T1000 (cell line): ENCODE data around the gene DNAH9.

Experiments used
- DNase-seq: peaks from one replicate; lab custom pipeline; 2025; ENCODE audit warnings: mixed read lengths; lab: John Stamatoyannopoulos, UW

DNAH9 gene

DNA sequence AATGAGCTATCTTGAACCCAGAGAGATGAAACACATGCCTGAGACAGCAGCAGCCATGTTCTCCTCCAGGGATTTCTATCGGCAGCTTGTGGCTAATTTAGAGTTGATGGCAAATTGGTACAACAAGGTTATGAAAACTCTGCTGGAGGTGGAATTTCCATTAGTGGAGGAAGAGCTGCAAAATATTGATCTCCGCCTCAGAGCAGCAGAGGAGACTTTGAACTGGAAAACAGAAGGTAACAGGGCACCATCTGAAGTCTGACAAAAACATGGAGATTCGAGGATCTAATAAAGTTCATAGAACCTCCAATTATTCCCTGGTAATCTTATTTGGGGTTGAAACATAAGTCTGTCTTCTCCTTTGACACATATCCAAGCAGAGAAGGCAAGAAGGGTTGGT lies 52.8 kb downstream of the DNAH9 start:
- DNase-seq: no peak

DNA sequence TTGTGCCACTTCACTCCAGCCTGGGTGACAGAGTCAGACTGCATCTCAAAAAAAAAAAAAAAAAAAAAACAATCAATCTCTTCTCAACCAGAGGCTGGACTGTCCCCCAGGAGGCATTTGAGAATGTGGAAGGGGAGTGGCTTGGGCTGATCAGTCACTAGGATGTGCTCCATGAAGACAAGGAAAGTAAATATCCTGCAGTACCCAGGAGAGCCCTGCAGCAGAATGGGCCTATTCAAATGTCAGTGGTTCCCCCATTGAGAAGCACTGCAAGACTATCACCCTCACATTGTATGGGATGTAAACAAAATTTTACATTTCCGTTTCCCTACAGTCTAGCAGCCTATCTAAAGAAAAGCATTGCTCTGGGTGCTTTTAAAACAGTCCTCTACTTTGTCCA lies 70.3 kb downstream of the DNAH9 start:
- no peak for DNase-seq

DNA sequence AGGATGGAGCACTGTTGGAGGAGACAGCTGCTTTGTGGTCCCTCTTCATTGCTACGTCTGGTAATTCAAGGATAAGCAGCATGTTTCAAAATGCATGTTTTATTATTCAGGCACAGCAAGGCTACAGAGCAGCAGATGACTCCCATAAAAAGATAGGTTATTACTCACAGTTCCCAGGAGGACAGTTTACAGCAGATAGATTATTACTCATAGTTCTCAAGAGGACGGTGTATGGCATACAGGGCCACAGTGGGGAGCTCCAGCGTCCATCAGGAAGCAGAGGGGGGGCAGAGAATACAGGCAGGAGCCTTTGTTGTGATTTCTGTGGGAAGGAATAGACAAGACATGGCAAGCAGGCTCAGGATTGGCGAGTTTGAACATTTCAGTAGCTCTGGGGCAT lies 72.9 kb downstream of the DNAH9 start:
- DNase-seq: no peak

DNA sequence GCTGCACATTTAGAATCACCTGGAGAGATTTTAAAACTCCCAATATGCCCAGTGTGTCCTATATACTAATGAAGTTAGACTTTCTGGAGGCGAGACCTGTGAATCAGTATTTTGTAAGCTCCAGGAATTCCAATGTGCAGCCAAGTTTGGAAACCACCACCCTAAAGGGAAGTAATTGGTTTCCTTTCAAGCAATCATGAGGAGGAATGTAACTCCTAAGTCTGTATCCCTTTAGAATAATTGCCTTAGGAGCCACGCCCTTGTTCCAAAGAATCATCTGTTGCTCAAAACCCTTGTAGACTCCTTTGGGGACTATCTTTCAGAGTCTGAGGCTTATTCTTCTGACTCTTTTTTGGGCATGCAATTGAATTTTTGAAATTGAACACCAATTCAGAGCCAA lies 84.4 kb downstream of the DNAH9 start:
- no peak for DNase-seq

DNA sequence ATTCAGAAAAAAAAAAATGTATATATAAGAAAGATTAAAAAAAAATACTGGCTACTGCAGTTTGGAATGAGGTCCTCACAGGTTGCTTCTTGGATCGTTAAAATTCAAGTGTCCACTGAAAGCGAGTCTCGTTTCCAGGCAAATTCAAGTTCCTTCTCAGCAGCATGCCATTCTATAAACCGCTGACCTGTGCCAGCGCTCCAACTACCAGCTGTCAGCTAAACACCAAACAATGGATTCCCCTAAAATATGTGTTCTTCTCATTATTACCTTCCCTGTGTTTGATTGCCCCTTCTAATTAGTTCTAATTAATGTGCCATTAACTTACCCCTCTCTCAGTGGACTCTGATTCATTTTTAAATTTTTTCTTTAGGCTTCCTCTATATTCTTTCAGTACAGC lies 92.4 kb downstream of the DNAH9 start:
- no peak for DNase-seq

DNA sequence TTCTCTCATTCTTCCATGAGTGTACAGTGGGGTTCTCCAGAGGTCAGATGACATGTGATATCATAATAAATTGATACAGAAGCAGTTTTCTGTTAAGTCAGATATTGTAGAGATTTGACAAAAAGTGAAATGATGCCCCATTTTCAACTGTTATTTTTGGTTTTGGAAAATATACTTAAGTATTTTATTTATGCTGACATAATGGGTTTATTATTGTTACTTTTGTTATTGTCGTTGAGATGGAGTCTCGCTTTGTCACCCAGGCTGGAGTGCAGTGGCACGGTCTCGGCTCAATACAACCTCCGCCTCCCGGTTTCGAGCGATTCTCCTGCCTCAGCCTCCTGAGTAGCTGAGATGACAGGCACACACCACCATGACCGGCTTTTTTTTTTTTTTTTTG lies 94.4 kb downstream of the DNAH9 start:
- no peak for DNase-seq

DNA sequence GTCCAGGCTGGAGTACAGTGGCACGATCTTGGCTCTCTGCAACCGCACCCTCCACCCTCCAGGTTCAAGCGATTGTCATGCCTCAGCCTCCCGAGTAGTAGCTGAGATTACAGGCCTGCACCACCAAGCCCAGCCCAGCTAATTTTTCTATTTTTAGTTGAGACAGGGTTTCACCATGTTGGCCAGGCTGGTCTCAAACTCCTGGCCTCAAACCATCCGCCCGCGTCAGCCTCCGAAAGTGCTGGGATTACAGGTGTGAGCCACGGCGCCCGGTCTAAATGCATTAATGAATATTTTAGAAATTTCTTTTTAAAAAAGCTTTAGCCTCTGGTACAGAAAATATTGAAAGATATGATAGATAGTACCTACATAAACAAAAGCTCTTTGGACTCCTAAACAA lies 95.0 kb downstream of the DNAH9 start:
- no peak for DNase-seq

DNA sequence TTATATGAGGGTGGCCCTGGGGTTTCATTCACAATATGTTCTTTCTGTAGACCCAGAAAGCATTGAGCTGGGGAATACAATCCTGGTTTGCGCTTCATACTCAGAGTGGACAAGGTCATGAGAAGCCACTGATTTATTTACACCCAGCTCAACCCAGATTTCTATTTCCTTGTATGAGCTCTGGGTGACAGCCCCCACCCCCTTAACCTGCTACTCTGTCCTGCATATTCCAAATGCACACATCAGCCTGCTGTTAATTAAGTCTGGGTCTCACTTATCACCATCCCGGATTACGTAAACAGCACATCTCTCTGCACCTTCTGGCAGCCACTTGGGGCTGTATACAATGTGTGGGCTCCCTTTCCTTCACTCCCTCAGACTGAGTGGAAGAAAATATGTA lies 102.4 kb downstream of the DNAH9 start:
- DNase-seq: no peak

DNA sequence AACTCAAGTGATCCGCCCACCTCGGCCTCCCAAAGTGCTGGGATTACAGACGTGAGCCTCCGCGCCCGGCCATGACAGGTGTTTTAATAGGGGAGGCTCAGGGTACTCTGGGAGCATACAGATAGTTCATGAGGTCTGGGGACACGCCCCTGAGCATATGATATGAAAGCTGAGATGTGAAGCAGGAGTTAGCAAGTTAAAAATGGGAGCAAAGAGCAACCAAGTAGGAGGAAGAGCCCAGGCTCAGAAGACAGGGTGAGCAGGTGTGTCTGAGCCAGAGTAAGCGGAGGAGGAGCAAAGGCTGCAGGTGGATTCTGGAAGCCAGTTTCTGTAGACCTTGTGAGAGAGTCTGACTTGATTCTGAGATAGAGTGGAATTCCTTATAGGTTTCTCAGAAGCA lies 103.6 kb downstream of the DNAH9 start:
- DNase-seq: no peak

DNA sequence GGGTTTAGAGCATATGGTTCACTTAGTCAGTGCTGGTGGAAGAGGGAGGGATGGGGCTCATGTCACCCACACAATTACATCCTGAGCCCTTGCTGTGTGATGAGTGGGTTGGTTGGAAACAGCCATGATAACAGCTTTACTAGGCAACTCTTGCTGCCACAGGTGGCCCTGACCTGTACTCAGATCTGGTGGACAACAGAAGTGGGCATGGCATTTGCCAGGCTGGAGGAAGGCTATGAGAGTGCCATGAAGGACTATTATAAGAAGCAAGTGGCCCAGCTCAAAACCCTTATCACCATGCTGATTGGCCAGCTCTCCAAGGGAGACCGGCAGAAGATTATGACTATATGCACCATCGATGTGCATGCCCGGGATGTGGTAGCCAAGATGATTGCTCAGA lies 105.8 kb downstream of the DNAH9 start:
- no peak for DNase-seq

DNA sequence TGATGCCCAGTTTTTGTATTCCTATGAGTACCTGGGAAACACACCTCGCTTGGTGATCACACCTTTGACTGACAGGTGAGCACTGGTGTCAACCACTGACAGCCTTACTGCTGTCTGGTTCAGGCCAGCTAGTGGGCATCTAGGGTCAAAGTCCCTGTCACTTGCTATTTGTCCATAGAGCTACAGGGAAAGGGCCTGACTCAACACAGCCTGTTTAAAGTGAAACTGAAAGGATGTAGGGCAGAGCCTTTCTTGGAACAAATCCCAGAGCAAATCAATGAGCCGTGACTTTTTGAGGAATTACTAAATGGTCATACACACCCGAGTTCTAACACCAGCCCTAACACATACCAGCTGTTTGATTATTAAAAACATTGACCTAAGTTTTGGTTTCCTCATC lies 106.8 kb downstream of the DNAH9 start:
- DNase-seq: no peak

DNA sequence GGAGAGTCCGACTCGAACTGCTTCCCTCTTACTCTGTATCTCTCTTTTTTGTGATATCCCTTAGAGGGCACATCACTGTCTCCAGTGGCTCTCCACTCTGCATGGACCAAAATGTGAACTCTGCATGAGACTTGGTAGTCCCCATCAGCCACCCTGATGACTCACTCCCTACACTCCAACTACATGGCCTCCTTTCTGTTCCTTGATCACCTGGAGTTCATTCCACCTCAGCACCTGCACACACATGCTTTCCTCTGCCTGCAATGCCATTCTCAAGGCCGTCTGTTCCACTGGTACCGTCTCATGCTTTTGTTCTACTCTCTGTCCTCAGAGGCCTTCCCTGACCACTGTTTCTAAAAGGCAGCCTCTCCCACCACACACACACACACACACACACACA lies 109.3 kb downstream of the DNAH9 start:
- DNase-seq: no peak

DNA sequence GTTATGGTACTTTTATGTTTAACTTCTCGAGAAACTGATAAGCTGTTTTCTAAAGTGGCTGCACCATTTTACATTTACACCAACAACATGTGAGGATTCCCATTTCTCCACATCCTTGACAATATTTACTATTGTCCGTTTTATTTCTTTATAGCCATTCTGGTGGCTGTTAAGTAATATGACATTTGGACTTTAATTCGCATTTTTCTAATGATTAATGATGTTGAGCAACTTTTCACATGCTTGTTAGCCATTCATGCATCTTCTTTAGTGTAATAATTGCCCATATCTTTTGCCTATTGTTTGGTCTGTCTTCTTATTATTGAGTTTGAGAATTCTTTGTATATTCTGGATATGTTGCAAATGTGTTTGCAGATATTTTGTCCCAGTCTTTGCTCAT lies 114.2 kb downstream of the DNAH9 start:
- no peak for DNase-seq

DNA sequence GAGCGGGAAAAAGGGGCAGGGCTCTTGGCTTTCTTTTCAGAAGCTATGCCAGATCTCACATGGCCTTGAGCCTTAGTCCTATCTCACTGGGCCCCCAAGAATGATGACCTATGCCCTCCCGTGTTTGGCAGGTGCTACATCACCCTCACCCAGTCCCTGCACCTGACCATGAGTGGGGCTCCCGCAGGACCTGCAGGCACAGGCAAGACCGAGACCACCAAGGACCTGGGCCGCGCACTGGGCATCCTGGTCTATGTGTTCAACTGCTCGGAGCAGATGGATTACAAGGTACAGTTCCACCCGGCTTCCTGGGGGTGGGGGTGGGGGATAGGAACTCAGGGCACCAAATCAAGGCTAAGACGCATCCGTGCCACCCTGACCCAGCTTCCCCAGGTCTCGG lies 120.9 kb downstream of the DNAH9 start:
- DNase-seq: no peak

DNA sequence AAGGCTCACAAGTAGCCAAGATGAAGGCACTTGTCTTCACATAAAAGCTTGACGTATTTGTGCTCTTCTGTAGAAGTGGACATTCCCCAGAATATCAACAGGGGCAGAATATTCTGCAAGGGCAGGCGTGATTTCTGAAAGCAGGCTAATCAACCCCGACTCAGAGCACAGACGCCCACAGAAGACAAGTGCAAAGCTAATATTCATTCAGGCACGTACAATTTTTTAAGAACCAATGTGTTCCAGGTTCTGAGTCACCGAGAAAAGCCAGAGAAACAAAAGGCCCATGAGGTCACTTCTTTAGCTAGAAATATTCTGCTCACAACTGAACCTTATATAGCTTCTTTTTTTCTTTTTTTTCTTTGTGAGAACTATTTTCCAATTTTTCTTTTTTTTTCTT lies 121.6 kb downstream of the DNAH9 start:
- no peak for DNase-seq

DNA sequence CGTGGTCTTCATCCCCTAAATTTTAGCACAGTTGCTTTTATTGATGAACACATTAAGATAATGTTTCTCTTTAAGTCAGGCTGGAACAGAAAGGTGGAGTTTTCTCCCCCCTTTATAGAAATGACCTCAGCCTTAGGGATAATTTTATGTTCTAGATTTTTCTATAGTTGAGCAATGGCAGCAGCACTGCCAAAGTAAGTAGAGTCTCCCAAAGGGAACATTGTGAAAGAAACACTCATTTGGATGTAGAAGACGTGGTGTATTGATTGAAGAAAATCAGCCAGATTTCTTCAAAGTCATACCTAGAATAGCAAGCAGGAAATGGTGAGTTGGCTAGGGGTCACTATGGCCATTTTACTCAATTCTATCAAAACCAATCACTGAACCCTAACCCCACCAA lies 122.5 kb downstream of the DNAH9 start:
- no peak for DNase-seq

DNA sequence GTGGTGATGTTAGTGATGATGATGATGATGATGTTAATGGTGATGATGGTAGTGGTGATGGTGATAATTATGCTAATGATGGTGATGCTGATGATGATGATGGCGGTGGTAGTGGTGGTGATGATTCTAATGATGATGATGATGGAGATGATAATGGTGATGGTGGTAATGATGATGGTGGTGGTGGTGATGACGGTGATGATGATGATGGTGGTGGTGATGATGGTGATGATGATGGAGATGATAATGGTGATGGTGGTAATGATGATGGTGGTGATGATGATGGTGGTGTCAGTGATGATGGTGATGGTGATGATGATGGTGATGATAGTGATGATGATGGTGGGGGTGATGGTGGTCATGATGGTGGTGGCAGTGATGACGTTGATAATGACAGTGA lies 132.5 kb downstream of the DNAH9 start:
- no peak for DNase-seq

DNA sequence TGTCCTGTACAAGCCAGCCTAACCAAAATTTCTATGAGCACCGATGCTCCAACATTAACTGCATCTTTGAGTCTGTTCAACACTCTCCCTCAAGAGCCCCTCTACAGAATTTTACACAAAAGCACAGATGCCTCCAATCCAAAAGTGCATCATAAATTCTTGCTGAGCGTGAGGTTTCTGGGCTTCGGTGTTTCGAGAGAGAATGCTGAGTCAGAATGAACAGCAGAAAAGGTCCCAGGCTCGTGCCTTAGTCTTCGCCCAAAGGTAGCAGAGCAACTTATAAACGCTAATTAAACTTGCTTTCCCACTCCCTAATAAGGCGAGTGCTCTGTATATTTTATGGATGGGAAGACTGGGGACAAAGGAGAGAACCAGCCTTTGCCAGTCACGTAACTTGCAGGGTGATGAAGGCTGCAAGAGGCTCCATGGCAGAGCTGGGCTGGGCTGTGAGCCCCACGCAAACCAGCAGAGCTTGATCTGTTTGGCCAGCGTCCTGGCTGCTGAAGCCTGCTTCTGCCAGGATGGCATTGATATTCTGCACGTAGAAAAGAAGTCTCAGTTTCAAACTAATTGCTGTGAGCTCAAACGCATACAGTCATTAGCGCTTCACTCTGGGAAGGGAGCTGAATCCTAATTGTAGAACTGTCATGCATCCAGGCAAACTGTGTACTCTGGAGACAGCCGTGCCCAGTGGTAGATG lies 138.5 kb downstream of the DNAH9 start:
- DNase-seq: no peak

DNA sequence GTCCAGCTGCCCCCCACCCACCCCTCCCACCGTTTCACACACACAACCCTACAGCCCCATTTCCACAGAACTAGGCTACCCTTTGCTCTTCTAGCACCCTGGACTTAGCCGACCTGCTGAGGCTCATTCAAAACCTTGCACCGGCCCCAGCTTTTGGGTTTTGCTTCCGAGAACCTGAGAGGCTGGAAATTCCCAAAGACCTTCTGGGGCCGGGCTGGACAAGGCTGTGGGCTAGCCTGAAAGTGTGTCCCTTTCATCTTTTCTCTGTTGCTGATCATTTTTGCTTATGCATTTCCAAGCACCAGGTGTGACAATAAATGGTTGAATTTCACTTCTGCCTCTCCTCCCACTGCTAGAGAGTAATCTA lies 139.0 kb downstream of the DNAH9 start:
- DNase-seq: no peak

DNA sequence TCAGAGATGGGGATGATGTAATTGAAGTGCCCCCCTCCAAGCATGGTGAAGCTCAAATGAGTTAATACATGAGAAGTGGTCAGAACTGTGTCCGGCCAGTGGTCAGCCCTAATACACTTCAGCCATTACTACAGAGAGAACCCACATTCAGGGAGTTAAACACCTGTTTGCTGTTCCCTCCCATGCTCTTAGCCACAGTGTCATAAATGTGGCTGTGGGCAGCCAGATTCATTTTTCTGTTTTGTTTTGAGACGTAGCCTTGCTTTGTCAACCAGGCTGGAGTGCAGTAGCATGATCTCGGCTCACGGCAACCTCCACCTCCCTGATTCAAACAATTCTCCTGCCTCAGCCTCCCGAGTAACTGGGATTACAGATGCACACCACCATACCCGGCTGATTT lies 139.9 kb downstream of the DNAH9 start:
- no peak for DNase-seq

DNA sequence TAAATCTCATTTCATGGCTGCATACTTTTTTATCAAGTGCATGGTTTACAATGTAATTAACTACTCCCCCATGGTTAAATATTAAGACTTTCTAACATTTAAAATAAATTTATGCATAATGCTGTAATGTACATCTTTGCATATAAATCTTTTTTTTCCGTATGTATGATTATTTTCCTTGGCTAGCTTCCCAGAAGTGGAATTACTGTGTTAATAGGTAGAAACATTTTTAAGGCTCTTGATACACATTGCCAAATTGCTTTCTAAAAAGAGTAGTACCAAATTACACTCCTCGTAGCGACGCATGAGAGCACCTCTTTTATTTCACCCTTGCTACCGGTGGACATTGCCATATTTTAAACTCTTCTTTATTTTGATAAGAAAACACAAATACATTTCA lies 141.1 kb downstream of the DNAH9 start:
- no peak for DNase-seq

DNA sequence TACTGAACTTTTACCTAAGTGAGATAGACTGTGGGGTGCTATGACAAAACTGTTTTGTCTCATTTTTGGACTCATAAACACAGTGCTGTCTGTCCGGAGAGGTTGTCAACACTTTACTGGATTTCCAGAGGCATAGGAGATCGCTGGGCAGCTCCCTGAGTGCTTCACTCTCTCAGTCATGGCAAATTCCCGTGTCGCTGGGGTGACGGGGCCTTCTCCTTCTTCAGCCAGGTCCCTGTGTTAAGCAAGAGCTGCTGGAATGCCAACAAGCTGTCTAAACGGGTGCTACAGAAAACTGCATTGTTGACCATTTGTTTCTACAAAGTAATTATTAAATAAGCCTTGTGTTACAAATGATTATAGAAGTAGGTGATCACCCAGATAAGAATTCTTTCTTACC lies 141.6 kb downstream of the DNAH9 start:
- no peak for DNase-seq

DNA sequence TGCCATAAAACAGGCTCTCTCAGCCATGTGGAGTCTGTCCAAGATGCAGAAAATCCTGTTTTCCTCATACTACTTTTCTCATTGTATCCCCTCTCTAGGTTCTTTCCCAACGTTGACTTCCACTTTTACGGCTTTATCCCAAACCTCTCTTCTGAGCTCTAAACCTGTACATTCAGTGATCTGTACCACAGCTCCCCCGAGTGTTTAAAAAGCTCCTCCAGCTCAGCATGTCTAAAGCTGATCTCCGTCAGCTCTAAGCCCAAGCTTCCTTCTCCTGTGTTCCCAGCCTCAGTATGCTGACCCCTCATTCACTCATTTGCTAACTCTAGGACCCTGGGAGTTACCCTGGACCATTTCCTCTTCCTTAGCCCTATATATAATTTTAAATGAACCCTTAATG lies 144.6 kb downstream of the DNAH9 start:
- no peak for DNase-seq

DNA sequence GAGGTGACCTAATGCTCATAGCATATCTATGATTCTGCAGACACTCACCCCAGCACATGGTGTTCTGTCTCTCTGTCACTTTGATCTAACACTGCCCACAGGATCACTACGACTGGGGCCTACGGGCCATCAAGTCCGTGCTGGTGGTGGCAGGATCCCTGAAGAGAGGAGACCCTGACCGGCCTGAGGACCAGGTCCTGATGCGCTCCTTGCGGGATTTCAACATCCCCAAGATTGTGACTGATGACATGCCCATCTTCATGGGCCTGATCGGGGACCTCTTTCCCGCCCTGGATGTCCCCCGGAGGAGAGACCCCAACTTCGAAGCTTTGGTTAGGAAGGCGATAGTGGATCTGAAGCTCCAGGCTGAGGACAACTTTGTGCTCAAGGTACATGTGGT lies 146.4 kb downstream of the DNAH9 start:
- no peak for DNase-seq

DNA sequence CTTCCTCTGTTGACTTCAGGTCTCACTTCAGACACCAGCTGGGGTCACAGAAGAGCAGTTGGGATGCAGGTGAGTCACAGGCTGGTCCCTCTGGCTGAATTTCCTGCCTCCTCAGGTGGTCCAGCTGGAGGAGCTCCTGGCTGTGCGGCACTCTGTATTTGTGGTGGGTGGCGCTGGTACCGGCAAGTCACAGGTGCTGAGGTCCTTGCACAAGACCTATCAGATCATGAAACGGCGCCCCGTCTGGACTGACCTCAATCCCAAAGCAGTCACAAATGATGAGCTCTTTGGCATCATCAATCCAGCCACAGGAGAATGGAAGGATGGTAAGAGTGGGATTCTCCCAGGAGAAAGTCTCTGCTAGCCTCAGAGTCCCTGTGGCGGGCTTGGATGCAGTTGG lies 149.2 kb downstream of the DNAH9 start:
- no peak for DNase-seq
